PC-3 (cell line): Measurements from ENCODE around the gene PLEKHM3. TPM values are rescaled to one million over a fixed set of nuclear protein-coding genes. Genes with fewer than 3 reads are reported as not detected.

ENCODE experiments used
- ATAC-seq: fragments of 200-7000 bp; cut with Tn5 transposase; 2 replicates; pipeline ENCODE4 v1.9.1; 2020; ENCODE audit warnings: mild to moderate bottlenecking, moderate library complexity
- BruUV-seq: library from RNA; stranded (reverse); fragments of 400-500 nt; replicated peaks from 2 replicates; lab custom pipeline; 2021; lab: Mats Ljungman, UMichigan
- CTCF ChIA-PET: fragments of 300-600 bp; sonication (Branson Sonifier 250); formaldehyde crosslinking; loops from one replicate; lab custom pipeline; 2022; ENCODE audit warnings: antibody characterized with exemption; lab: Charles Lee
- POLR2A ChIA-PET: fragments of 300-600 bp; sonication (Branson Sonifier 250); formaldehyde crosslinking; loops from one replicate; lab custom pipeline; 2022; ENCODE audit warnings: antibody characterized with exemption; ENCODE audit not compliant: unreplicated experiment; lab: Charles Lee
- DNase-seq: peaks from one replicate; pipeline ENCODE4 v3.0.0-alpha.2; 2015
- H2AFZ ChIP-seq: fragments of 300-600 bp; sonication (generic); 2 replicates; pipeline ENCODE4 v1.6.0; 2016; ENCODE audit warnings: antibody characterized with exemption, low read length
- H3F3A ChIP-seq: fragments of 300-600 bp; sonication (generic); one replicate; pipeline ENCODE4 v1.6.0; 2017; ENCODE audit warnings: antibody characterized with exemption, low read length, control low read depth, mild to moderate bottlenecking; ENCODE audit not compliant: unreplicated experiment
- H3K27ac ChIP-seq: fragments of 300-600 bp; sonication (generic); 2 replicates; pipeline ENCODE4 v1.5.1; 2016; ENCODE audit warnings: mild to moderate bottlenecking, low read length
- H3K27me3 ChIP-seq: fragments of 300-600 bp; sonication (generic); 2 replicates; pipeline ENCODE4 v1.6.1; 2016; ENCODE audit warnings: low read length, mixed read lengths
- H3K36me3 ChIP-seq: fragments of 300-600 bp; sonication (generic); 2 replicates; pipeline ENCODE4 v1.6.1; 2016; ENCODE audit warnings: low read depth, mixed run types, low read length, mixed read lengths
- H3K4me1 ChIP-seq: fragments of 300-600 bp; sonication (generic); 2 replicates; pipeline ENCODE4 v1.5.1; 2016; ENCODE audit warnings: low read length; ENCODE audit not compliant: insufficient read depth
- H3K4me2 ChIP-seq: fragments of 300-600 bp; sonication (generic); 2 replicates; pipeline ENCODE4 v1.6.0; 2016; ENCODE audit warnings: low read length
- H3K4me3 ChIP-seq: fragments of 300-600 bp; sonication (generic); 2 replicates; pipeline ENCODE4 v1.5.1; 2016; ENCODE audit warnings: mild to moderate bottlenecking, low read length, mixed read lengths
- H3K79me2 ChIP-seq: fragments of 300-600 bp; sonication (generic); 2 replicates; pipeline ENCODE4 v1.6.1; 2017; ENCODE audit warnings: low read length, mixed read lengths
- H3K9ac ChIP-seq: fragments of 300-600 bp; sonication (generic); 2 replicates; pipeline ENCODE4 v1.6.0; 2016; ENCODE audit warnings: mild to moderate bottlenecking, low read length
- H3K9me2 ChIP-seq: fragments of 300-600 bp; sonication (generic); replicated peaks from 2 replicates; pipeline ENCODE4 v1.6.1; 2016; ENCODE audit warnings: mixed run types, low read length, mixed read lengths
- H3K9me3 ChIP-seq: fragments of 300-600 bp; sonication (generic); 2 replicates; pipeline ENCODE4 v1.6.1; 2016; ENCODE audit warnings: low read length, mixed read lengths
- H4K20me1 ChIP-seq: fragments of 300-600 bp; sonication (generic); 2 replicates; pipeline ENCODE4 v1.6.1; 2016; ENCODE audit warnings: low read length, mixed read lengths
- CTCF ChIP-seq: fragments of 300-600 bp; sonication (generic); conservative IDR thresholded peaks from 2 replicates; pipeline ENCODE4 v1.5.1; 2017; ENCODE audit warnings: antibody characterized with exemption, low read depth, mild to moderate bottlenecking, low read length
- EZH2 ChIP-seq: fragments of 300-600 bp; sonication (generic); IDR thresholded peaks from one replicate; pipeline ENCODE4 v1.6.1; 2017; ENCODE audit warnings: antibody characterized with exemption, mild to moderate bottlenecking, low read length; ENCODE audit not compliant: unreplicated experiment
- EZH2phosphoT487 ChIP-seq: fragments of 300-600 bp; sonication (generic); IDR thresholded peaks from 2 replicates; pipeline ENCODE4 v1.6.1; 2018; ENCODE audit warnings: mild to moderate bottlenecking, antibody characterized with exemption, low read length, borderline replicate concordance
- intact Hi-C: fragments of 100-400 bp; cut with micrococcal nuclease; formaldehyde crosslinking; loops from 2 replicates; pipeline ENCODE4 v1.9.0; 2023
- total RNA-seq: library from RNA; depleted of rRNA; stranded (reverse); fragments of >200 nt; gene quantifications from 2 replicates; pipeline ENCODE4 v1.2.3, GENCODE V29; 2014

PLEKHM3 gene
- total RNA-seq, 1 experiment from 2014 or later = 5.9 TPM

DNA sequence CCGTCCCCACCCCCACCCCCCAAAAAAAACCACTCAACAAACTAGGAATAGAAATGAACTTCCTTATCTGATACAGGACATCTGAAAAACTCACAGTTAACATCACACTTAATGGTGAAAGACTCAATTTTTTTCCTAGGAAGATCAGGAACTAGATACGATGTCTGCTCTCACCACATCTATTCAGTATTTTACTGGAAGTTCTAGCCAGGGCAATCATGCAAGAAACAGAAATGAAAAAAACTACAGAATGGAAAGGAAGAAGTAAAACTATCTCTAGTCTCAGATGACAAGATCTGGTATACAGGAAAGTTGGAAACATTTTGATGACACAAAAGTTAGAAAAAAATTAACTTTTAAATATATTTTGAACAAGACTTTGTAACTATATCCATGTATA lies 141.2 kb downstream of the PLEKHM3 start:
- Histone ChIP-seq H3K9me2 (no peaks in the 10 kb centered on the region), H3K27me3 (no peaks in the 10 kb centered on the region), H3K79me2 (no peaks in the 10 kb centered on the region), H3F3A (no peaks in the 10 kb centered on the region), H4K20me1 (no peaks in the 10 kb centered on the region), H3K9ac (no peak overlapping the region), H3K27ac (no peak overlapping the region), H2AFZ (no peak overlapping the region), H3K4me2 (no peak overlapping the region), H3K36me3 (no peaks in the 10 kb centered on the region), H3K4me1 (peaks cover 4% of the 10 kb centered on the region; the same call in 1 of the 2 replicates), H3K4me3 (no peak overlapping the region), H3K9me3 (no peaks in the 10 kb centered on the region)
- ATAC-seq = no peak
- intact Hi-C loops = no loop called here
- POLR2A ChIA-PET = no interaction called here
- BruUV-seq = no TSS peak
- DNase-seq = no peak
- CTCF ChIA-PET = no interaction called here
- TF ChIP-seq EZH2phosphoT487 = no peak

DNA sequence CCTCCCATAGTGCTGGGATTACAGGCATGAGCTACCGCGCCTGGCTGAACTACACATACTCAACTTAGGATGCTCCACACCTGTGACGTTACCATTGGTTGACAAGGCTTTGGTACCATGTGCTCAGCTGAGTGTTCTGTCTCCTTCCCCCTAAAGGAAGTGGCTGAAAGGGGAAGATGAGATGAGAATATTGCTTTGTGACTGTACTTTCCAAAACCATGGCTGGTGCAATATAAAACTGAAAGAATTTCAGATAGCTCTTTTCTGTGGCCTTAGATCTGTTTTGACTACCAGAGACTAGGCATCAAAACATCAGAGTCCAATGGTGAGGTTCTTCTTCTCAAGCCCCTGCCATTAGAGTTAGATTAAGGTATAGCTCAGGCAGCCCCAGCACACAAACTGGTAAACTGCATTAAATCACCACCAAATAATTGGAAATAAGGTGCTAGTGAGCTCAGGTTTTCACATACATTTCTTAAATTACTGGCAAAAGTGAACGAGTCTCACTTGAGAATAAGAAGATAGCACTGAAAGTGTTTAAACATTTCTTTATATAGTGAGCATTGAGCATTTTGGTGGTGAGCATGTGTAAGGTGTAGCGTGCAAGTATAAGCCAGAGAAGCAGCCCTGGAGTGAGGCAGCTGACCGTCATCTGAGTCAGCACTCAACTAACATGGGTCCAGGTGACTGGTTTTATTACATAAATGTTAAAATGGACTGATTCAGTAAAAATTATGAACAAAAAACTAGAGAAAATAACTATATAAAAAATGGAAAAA lies 142.1 kb downstream of the PLEKHM3 start:
- no peak overlapping the region for H2AFZ ChIP-seq
- no peaks in the 10 kb centered on the region for H4K20me1 ChIP-seq
- H3K9ac ChIP-seq = no peak overlapping the region
- H3K9me3 ChIP-seq = no peaks in the 10 kb centered on the region
- no TSS peak for BruUV-seq
- H3K79me2 ChIP-seq = no peaks in the 10 kb centered on the region
- H3K4me2 ChIP-seq = no peak overlapping the region
- H3K4me1 ChIP-seq = peaks cover 4% of the 10 kb centered on the region; the same call in 1 of the 2 replicates
- ChIA-PET CTCF (no interaction called here), POLR2A (no interaction called here)
- ATAC-seq = peak; percentile 90
- DNase-seq = peak; percentile 50
- intact Hi-C loops = no loop called here
- no peak for TF ChIP-seq CTCF
- no peak for TF ChIP-seq EZH2phosphoT487
- no peak for TF ChIP-seq EZH2
- H3K9me2 ChIP-seq = no peaks in the 10 kb centered on the region
- H3K36me3 ChIP-seq = no peaks in the 10 kb centered on the region
- no peak overlapping the region for H3K27ac ChIP-seq
- no peaks in the 10 kb centered on the region for H3F3A ChIP-seq
- H3K4me3 ChIP-seq = no peak overlapping the region
- H3K27me3 ChIP-seq = no peaks in the 10 kb centered on the region

GRCh38 chr2:207881902-207882301 lies 143.4 kb downstream of the PLEKHM3 start:
- CTCF ChIA-PET = no interaction called here

More at GRCh38 chr2:207881902-207882301, 143.4 kb downstream of the PLEKHM3 start:
- no peak overlapping the region for H3K9ac ChIP-seq
- POLR2A ChIA-PET = no interaction called here
- no peak overlapping the region for H3K4me2 ChIP-seq
- H3K79me2 ChIP-seq = no peaks in the 10 kb centered on the region
- ATAC-seq = no peak
- H3F3A ChIP-seq = no peaks in the 10 kb centered on the region
- BruUV-seq = no TSS peak
- no peak overlapping the region for H3K4me3 ChIP-seq
- H3K27me3 ChIP-seq = no peaks in the 10 kb centered on the region
- intact Hi-C loops = no loop called here
- H3K9me2 ChIP-seq = no peaks in the 10 kb centered on the region
- no peaks in the 10 kb centered on the region for H3K9me3 ChIP-seq
- H3K4me1 ChIP-seq = peaks cover 4% of the 10 kb centered on the region; the same call in 1 of the 2 replicates
- no peaks in the 10 kb centered on the region for H4K20me1 ChIP-seq
- no peak for DNase-seq
- no peak overlapping the region for H3K27ac ChIP-seq
- H3K36me3 ChIP-seq = no peaks in the 10 kb centered on the region
- TF ChIP-seq EZH2phosphoT487 = no peak
- TF ChIP-seq EZH2 = no peak
- TF ChIP-seq CTCF = no peak
- no peak overlapping the region for H2AFZ ChIP-seq
